Hematopoietic multipotent progenitor cell treated with erythropoietin and hydrocortisone succinate and interleukin-3 and kit ligand, for 15 days (in vitro differentiated cells): ENCODE measurements around the gene MYOM3.

Source experiments
- DNase-seq: peaks from one replicate; pipeline ENCODE4 v3.0.0-alpha.2; 2015; ENCODE audit warnings: low spot score

Gene MYOM3

DNA sequence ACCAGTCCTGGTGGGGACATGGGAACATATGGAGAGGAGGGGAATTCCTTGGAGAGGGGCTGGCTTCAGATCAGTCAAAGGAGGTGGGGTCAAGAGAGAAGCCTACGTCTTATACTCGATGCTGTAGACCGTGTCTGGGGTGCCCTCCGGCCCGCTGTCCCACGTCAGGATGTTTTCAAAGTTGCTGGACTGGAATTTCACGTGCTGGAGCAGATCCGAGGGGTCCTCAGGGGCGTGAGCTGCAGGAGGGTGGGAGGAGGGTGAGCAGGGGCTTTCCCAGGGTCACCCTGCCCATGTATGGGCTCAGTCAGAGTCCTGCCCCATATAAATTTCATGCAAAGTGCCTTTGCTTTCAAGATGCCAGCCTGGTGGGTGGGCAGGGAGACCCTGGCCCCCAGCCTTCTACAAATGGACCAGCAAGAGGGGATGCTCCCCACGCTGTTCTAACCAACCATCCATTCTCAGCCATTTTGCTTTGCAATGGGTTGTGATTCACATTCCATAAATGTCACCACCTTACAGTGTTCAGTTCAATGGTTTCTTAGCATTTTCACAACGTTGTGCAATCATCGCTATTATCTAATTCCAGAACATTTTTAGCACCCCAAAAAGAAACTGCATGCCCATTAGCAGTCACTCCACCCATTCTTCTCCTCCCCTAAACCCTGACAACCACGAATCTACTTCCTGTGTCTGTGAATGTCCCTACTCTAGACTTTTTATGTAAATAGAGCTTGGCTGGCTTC, 26.7 kb upstream of the MYOM3 start:
- no peak for DNase-seq

DNA sequence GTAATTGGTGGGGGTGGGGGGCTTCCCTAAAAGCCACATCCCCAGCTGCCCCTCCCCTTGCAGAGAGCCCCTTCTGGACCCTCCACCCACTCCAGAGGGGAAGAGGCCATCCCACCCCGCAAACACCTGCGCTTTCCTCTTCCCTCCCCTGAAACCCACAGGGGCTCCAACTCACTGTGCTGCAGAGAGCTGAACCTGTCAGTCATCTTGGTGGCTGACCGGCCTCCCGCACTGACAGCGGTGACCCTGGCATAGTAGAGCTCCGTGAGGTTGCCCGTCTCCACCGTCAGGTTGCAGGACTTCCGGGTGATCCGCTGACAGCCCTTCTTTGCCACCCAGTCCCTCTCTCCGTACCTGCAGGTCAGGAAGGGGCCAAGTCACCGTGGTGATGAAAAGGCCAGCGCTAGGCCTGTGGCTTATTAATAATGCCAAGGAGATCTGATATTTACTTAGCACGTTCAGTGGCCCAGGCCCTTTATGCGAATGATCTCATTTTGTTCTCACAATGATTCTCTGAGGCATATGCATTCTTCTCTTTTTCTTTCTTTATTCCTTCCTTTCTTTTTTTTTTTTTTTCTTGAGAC, 25.1 kb upstream of the MYOM3 start:
- no peak for DNase-seq

DNA sequence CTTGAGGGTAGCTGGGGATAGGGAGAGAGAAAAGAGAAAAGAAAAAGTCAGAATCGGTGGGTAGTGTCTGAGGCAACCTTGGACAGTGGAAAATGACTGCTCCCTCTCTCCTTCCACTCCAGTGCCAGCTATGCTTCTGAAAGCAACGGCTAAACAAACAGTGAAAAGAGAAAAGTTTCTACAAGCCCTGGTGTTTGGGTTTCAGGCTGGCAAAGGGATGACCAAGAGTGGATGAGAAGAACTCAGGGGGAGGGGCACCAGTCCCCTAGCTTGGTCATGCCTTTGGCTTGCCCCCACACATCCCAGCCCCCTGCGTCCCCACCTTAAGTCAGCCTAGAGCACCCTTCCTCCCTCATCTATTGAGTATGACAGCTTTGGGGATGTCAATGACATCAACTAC, 22.4 kb upstream of the MYOM3 start:
- DNase-seq, result no peak

DNA sequence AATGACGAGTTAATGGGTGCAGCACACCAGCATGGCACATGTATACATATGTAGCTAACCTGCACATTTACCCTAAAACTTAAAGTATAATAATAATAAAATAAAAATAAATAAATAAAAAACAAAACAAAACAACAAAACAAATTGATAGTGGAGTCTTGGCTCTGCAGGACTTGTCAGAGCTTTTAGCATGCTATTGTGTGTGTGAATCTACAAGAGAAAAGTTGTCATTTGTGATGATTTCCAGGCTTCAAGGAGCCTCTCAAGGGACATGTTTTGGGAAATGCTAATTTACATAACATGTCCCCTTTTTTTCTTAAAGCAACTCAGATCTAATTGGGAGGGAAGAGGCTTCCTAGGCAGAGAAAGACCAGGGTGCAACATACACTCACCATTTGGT, 21.9 kb upstream of the MYOM3 start:
- DNase-seq, result no peak

DNA sequence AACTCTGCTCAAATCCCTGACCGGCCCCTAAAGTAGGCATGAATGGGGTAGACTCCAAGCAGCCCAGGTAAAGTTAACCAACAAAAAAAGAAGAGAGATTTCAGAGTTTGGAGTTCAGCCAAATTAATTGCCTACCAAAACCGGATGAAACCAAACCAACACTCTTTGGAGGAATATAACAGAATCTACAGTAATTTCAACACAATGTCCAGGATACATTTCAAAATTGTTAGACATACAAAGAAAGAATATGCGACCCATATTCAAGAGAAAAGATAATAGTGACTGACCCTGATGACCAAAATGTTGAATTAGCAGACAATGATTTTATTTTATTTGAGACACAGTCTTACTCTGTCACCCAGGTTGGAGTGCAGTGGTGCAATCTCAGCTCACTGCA, 18.4 kb upstream of the MYOM3 start:
- DNase-seq, result no peak

DNA sequence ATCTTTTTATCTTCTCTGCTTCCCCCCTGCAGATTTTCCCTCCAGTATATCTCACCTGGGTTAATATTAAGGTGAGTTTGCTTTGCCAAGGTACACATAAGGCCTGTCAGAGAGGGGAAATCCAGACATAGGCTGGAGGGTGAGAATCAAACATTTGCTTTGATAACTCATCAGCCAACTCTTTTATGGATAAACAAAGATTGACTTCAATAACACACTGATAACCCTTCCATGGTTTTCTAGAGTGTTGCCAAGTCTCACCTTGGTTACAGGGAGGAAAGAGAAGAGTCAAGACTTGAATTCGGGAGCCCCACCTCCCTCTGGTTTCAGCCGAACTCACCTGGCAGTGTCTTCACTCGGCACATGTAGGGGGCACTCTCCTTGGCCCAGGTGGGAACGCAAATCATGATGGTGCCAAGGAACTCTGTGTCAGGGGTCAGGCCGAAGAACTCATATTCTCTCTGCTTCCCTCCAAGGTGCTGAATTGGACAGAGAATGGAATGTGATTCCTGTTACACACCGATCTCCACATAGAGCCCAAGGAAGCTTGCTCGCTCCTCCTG, 15.9 kb upstream of the MYOM3 start:
- DNase-seq, result no peak

DNA sequence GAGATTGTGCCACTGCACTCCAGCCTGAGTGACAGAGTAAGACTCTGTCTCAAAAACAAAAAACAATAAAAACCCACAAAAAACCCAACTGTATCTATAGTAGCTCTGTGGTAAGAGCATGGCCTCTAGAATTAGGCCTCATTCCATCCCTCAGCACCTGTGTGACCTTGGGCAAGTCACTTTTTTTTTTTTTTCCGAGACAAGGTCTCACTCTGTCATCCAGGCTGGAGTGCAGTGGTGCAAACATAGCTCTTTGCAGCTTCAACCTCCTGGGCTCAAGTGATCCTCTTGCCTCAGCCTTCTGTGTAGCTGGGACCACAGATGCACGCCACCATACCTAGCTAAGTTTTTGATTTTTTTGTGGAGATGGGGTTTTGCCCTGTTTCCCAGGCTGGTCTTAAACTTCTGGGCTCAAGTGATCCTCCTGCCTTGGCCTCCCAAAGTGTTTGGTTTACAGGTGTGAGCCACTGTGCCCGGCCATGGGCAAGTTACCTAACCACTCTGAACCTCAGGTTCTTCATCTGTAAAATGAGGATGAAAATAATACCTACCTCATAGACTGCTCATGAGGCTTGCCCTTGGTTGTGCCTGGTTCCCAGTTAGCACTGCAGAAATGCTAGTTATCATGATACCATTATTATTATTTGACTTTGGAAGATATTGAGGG, 15.3 kb upstream of the MYOM3 start:
- no peak for DNase-seq

DNA sequence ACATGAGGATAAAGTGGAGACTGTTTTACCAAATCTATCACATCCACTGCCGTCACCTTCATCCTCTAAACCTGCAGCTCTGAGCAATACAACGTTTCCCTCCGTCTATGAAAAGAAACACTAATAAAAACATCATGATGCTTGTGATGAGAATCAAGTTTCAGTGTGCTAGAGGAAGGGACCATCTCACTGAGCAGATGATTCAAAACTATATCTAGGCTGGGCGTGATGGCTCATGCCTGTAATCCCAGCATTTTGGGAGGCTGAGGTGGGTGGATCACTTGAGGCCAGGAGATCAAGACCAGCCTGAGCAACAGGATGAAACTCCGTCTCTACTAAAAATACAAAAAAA, 14.7 kb upstream of the MYOM3 start:
- DNase-seq, result no peak

DNA sequence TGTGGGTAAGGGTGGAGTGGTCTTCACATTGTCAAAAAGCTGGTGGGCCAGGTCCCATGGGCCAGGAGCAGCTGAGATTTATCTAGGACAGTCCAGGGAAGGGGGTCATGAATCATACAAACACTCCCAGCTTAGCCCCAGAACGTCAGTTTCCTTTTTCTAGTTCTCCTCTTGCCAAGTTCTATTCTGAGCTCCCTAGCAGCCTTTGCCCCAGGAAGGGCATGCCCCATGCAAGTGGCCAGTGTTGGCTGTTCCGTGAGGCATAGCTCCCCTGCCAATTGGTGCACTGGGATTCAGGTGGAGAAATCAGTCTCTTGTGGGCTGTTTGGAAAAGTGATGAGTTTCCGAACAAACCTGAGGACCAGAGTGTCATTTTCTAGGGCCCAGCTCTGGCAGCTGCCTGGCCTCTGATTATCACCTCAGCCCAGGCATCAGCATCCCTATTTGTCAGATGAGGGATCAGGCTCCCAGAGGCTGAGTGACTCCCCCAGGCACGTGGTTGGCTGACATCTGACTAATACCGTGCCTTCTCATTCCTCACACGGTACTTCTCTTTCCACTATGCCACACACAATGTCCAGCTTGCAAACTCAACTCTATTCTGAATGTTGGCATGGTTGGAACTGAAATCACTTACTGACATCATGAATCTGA, 14.2 kb upstream of the MYOM3 start:
- no peak for DNase-seq

DNA sequence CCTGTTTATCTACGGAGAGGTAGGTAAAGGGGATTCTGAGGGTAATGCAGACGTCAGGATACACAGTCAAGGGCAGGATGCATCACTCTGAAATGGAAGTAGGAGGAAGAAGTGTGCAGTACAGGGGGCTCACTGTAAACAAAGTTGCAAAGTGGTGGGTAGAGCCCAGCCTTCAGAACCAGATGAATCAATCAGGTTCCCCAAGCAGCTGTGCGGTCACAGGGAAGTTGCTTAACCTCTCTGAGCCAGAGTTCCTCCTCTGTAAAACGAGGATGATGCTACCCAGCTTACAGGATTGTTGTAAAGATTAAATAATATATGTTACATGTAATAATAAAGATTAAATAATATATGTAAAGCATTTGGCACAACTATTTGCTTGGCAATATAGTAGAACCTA, 13.5 kb upstream of the MYOM3 start:
- no peak for DNase-seq

DNA sequence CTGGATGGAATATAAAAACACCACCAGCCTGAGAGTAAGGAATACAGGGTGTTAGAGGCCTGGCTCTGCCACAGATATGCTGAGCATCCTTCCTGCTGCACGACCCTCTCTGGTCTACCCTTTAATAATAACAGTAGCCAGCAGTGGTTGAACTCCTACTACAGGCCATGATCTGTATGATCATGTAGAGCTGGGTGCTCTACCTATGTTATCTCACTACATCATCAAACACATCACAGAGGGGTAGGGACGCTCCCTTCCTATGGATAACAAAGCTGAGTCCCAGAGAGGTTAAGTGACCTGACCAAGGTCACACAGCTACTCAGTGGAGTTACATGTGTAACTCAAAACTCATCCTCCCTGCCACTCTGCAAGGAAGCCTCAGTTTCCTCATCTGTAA, 13.0 kb upstream of the MYOM3 start:
- DNase-seq, result no peak

DNA sequence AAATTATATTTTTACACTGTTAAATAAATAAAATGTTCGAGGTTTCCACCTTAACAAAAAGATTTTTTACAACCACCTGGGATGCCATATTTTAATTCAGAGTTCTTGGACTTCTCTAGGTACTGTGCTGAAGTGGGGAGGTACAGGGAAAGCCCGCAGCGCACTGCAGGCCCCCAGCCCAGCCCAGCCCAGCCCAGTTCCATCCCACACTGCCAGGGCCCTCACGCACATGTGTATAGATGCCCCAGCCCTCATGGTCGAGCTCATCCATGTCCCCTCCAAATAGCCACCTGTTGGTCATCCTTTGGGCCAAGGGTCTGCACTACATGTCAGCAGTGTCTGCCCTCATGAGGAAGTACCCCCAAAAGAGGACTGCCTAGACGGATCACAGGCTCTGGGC, 11.7 kb upstream of the MYOM3 start:
- DNase-seq, result no peak

DNA sequence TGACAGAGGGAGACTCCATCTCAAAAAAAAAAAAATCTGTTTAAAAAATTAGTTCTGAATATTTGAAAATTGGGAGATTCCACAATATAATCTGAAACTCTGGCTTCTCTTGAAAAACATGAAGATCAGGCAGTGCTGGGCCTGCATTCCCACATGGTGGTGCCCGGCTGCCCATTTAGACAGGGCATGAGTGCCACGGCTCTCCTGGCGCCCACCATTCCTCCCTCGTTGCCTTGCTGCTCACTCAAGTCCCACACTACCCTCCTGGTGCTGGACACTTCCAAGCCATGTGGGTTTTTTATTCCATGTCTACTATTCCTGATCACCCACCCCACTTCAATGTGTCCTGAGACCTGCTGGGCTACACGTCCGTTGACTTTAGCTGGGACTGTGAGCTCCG, 10.8 kb upstream of the MYOM3 start:
- DNase-seq, result no peak

DNA sequence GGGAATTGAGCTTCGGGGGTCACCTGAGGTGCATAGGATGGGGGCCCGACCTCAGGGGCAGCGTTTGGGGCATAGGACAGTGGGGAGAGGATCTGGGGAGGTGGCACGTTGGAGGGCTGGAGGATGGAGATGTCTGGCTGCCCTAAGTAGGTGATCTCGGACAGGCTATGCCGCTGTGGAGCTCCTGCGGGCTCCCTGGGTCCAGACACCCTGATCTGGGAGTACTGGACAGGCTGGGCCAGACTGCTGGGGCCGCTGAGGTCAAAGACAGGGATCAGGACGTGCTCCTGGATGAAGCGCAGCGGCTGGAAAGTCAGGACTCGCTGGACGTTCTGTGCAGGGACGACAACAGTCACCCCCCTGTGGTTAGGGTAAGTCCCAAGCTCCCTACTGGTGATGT, 9.5 kb upstream of the MYOM3 start:
- DNase-seq, result no peak

DNA sequence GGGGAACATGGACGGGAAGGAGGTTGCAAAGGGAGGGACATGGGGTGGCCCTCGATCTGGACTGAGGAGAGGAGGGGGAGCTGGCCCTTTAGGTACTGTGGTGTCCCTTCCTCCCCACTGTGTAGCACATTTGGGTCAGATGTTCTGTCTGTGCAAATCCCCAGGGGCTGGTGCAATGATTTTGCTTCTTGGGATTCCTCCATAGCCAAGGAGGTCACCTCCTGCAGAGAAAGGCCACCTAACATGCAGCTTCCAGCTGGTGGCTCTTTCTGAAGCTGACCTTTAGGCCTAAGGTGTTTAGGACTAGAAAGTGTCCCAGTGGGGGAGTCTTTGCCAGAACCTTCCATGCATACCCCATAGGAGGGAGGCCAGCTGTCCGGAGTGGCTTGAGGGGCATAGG, 9.0 kb upstream of the MYOM3 start:
- DNase-seq, result no peak

DNA sequence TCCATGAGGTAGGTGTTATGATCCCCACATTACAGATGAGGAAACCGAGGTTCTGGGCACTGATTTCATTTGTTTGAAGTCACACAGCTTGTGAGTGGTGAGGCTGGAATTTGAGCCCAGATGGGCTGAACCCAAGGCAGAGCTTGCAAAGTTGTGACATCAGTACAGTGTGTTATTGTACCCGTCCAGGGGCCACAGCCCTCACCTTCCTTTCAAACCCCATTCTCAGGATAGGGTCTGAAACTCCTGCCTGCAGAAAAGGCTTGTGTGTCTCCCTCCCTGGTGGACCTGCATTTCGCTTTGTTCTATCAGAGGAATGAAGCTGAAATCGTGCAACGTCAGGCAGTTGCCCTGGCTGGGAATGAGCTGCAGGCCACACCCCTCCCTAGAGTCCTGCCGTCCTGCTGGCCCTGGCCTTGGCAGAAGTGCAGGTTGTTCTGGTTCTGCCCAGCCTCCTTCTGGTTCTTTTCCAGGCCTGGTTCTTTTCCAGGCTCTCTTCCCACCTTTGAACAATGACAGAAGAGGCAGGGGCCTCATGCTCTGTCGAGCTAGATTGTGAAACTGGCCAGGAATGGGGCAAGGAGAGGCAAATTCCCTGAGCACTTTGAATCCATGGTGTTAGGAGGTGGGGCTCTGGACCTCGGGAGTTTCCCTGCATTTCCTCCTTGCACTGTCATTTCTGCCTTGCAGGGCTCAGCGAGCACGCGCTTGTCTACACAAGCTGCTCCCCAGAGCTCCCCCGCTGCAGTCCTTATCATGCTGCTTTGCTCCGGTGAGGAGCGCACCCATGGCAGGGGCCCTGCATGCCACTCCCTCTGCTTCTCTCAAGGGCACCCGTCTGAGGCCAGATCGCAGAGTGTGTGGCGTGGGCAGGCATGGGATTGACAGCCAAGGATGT, 8.2 kb upstream of the MYOM3 start:
- no peak for DNase-seq

DNA sequence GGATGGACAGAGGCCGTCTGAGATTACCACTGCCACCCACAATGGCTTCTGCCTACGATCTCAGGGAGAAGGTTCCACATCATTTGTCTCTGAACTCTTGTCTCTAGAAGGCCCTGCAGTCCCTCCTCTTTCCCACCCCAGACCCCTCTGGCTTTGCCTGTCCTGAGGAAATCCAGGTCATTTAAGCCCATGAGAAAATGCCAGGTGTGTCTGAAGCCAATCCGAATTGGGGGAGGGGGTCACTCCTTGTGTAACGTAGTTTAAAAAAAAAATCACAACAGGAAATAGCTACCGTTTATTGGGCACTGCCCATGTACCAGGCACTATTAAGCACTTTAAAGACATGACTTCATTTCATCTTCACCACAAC, 7.5 kb upstream of the MYOM3 start:
- DNase-seq, result no peak

DNA sequence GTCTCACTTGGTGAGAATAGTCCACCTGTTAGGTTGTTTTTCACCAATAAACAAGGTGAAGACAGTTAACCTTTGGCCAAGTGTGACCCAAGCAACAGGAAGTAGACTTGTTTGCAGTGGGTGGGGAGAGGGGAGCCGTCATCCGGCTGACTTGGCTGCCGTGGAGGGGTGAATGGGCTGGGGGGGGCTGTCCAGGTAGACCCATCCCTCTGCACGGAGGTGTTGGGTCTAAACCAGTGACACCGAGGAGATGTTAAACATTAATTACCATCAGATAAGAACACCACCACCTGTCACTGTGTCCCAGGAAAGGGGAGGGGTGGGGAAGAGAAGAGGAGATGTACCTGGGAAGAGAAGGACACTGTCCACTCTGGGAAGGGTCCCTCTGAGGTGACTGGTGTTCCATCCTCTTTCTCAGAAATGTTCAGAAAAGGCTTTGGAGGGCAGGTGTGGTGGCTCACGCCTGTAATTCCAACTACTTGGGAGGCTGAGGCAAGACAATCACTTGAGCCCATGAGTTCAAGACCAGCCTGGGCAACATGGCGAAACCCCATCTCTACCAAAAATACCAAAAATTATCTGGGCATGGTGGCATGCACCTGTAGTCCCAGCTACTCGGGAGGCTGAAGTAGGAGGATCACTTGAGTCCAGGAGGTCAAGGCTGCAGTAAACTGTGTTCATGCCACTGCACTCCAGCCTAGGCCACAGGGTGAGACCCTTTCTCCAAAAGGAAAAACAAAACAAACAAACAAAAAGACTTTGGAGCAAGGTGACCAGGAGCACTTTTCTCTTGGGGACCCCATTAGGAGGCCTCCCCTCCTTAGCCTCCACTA, 6.7 kb upstream of the MYOM3 start:
- DNase-seq, result no peak

DNA sequence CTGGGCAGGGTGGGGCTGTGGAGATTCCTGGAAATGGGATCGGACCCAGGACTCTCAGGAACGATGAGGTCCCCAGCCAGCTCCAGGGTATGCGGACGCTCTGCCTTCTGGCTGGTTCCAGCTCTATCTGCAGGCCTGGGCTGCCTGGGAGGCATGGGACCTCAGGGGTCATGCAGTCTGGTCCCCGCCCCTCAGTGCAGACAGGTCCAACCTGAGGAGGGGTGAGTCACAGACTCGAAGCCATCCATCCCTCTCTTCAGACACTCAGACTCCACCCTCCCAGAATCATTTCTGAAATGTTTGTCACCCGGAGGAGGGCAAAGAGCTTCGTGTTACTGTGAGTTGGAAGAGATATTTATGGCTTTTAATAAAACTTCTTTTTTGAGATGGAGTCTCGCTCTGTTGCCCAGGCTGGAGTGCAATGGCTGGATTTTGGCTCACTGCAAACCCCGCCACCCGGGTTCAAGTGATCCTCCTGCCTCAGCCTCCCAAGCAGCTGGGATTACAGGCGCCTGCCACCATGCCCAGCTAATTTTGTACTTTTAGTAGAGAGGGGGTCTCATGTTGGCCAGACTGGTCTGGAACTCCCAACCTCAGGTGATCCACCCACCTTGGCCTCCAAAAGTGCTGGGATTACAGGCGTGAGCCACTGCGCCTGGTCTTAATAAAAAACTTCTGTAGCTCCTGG, 5.9 kb upstream of the MYOM3 start:
- no peak for DNase-seq

DNA sequence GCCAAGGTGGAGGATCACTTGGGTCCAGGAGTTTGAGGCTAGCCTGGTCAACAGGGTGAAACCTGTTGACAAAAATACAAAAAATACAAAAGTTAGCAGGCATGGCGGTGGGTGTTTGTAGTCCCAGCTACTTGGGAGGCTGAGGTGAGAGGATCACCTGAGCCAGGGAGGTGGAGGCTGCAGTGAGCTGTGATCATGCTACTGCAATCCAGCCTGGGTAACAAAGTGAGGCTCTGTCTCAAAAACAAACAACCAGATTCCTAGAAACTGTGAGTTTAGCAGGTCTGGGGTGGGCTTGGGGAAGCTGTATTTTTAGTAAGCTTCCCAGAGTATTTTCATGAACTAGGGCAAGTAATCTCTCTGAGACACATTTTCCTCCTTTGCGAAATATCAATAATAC, 5.2 kb upstream of the MYOM3 start:
- DNase-seq, result no peak

DNA sequence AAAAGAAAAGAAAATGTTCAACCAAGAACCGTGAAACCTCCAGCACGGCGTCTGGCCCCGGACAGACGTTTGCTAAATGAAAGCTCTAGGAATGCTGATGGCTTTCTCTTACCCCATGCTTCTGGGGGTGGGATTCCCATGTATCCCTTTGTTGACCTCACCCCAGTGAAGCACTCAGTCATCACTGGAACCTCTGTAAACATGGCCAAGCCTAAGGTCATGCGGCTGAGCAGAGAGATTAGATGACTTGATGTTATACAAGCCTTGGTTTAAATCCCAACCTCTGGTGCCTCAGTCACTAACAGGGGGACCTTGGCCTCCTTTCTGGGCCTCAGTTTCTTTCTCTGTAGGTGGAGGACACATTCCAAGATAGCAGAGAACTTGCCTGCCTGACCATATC, 2.8 kb upstream of the MYOM3 start:
- no peak for DNase-seq
